GM18520 (cell line): Measurements from ENCODE around the gene ODC1.
"Not testable (repeated sequence)": the region's sequence is repeated elsewhere in the genome, so short reads cannot be mapped to it uniquely, and the experiment has no call there.

Source experiments
- ATAC-seq: cut with Tn5 transposase; IDR thresholded peaks from one replicate; pipeline ENCODE4 v1.9.1; 2021; ENCODE audit not compliant: unreplicated experiment

The ODC1 gene

GRCh38 chr2:10454505-10454904, 6.4 kb upstream of the ODC1 start:
- ATAC-seq, result no peak

- ATAC-seq, result no peak
Observed at GRCh38 chr2:10453905-10454298, 5.8 kb upstream of the ODC1 start.

GRCh38 chr2:10452956-10453904, 5.1 kb upstream of the ODC1 start:
- no peak for ATAC-seq

- no peak for ATAC-seq
Observed at GRCh38 chr2:10452312-10452711, 4.2 kb upstream of the ODC1 start.

- ATAC-seq, result no peak
Observed at GRCh38 chr2:10451819-10452218, 3.7 kb upstream of the ODC1 start.

GRCh38 chr2:10449838-10450691, 1.9 kb upstream of the ODC1 start:
- no peak for ATAC-seq

GRCh38 chr2:10449486-10449831, 1.3 kb upstream of the ODC1 start:
- ATAC-seq, result no peak

GRCh38 chr2:10448576-10449485, 704 bp upstream of the ODC1 start:
- ATAC-seq, result peak; percentile 36

GRCh38 chr2:10447300-10447894, 730 bp downstream of the ODC1 start:
- ATAC-seq, result peak; percentile 17

- ATAC-seq, result no peak
Observed at GRCh38 chr2:10446631-10447030, 1.5 kb downstream of the ODC1 start.

GRCh38 chr2:10444463-10444862, 3.7 kb downstream of the ODC1 start:
- ATAC-seq, result no peak

GRCh38 chr2:10442469-10443126, 5.5 kb downstream of the ODC1 start:
- ATAC-seq, result not testable (repeated sequence)

GRCh38 chr2:10441948-10442347, 6.2 kb downstream of the ODC1 start:
- ATAC-seq, result no peak

- no peak for ATAC-seq
Observed at GRCh38 chr2:10440736-10441135, 7.4 kb downstream of the ODC1 start.

- ATAC-seq, result no peak
Observed at GRCh38 chr2:10439971-10440370, 8.2 kb downstream of the ODC1 start.

- no peak for ATAC-seq
Observed at GRCh38 chr2:10439185-10439879, 8.8 kb downstream of the ODC1 start.

- no peak for ATAC-seq
Observed at GRCh38 chr2:10438688-10439087, 9.4 kb downstream of the ODC1 start.

GRCh38 chr2:10437806-10438205, 10.3 kb downstream of the ODC1 start:
- no peak for ATAC-seq

GRCh38 chr2:10436583-10437110, 11.5 kb downstream of the ODC1 start:
- no peak for ATAC-seq
